LHCN-M2 (cell line): Measurements from ENCODE around the gene STAT4. TPM values are rescaled to one million over a fixed set of nuclear protein-coding genes. Genes with fewer than 3 reads are reported as not detected.

Experiments
- DNase-seq: peaks from one replicate; pipeline ENCODE4 v3.0.0-alpha.2; 2012; ENCODE audit warnings: low read depth
- total RNA-seq: library from RNA; depleted of rRNA; stranded (reverse); fragments of >200 nt; gene quantifications from 2 replicates; pipeline ENCODE4 v1.2.3, GENCODE V29; 2014

The STAT4 gene
- total RNA-seq, 1 experiment from 2014 or later, result 0.75 TPM

- DNase-seq, result peak; percentile 31
These were observed 102.7 kb downstream of the STAT4 start for GRCh38 chr2:191048073-191048472.

GRCh38 chr2:191045141-191045540 lies 105.7 kb downstream of the STAT4 start:
- DNase-seq, result no peak

- DNase-seq, result no peak
These were observed 107.4 kb downstream of the STAT4 start for GRCh38 chr2:191043438-191043837.

GRCh38 chr2:191041418-191042161 lies 109.2 kb downstream of the STAT4 start:
- peak; percentile 40 for DNase-seq

GRCh38 chr2:191039616-191040015 lies 111.2 kb downstream of the STAT4 start:
- DNase-seq, result no peak

- DNase-seq, result no peak
These were observed 112.1 kb downstream of the STAT4 start for GRCh38 chr2:191038741-191039140.

GRCh38 chr2:191038241-191038725 lies 112.5 kb downstream of the STAT4 start:
- DNase-seq, result peak; percentile 71

GRCh38 chr2:191037351-191037750 lies 113.4 kb downstream of the STAT4 start:
- no peak for DNase-seq

- peak; percentile 49 for DNase-seq
These were observed 114.4 kb downstream of the STAT4 start for GRCh38 chr2:191036363-191036762.

GRCh38 chr2:191032588-191033429 lies 118.0 kb downstream of the STAT4 start:
- no peak for DNase-seq

- DNase-seq, result no peak
These were observed 119.5 kb downstream of the STAT4 start for GRCh38 chr2:191031256-191031655.

- no peak for DNase-seq
These were observed 120.2 kb downstream of the STAT4 start for GRCh38 chr2:191030521-191031154.

GRCh38 chr2:191029280-191029950 lies 121.4 kb downstream of the STAT4 start:
- DNase-seq, result no peak

GRCh38 chr2:191026377-191026776 lies 124.4 kb downstream of the STAT4 start:
- DNase-seq, result no peak

GRCh38 chr2:191025135-191025534 lies 125.7 kb downstream of the STAT4 start:
- DNase-seq, result no peak

- DNase-seq, result no peak
These were observed 127.5 kb downstream of the STAT4 start for GRCh38 chr2:191023235-191023679.

GRCh38 chr2:191020742-191021381 lies 129.9 kb downstream of the STAT4 start:
- peak; percentile 71 for DNase-seq

- DNase-seq, result peak; percentile 96
These were observed 130.5 kb downstream of the STAT4 start for GRCh38 chr2:191020221-191020741.

GRCh38 chr2:191019376-191019775 lies 131.4 kb downstream of the STAT4 start:
- DNase-seq, result no peak

- DNase-seq, result no peak
These were observed 132.1 kb downstream of the STAT4 start for GRCh38 chr2:191018643-191019119.

GRCh38 chr2:191018048-191018447 lies 132.7 kb downstream of the STAT4 start:
- DNase-seq, result no peak
